ENCODE data around the gene PLEKHM2. TPM values are rescaled to one million over a fixed set of nuclear protein-coding genes. Genes with fewer than 3 reads are reported as not detected.
A peak's percentile ranks its signal among the peaks of the same experiment; 100 is the strongest.

PLEKHM2 gene
- total RNA-seq, 1 donor from 2014 or later, result 16.7 TPM

DNA sequence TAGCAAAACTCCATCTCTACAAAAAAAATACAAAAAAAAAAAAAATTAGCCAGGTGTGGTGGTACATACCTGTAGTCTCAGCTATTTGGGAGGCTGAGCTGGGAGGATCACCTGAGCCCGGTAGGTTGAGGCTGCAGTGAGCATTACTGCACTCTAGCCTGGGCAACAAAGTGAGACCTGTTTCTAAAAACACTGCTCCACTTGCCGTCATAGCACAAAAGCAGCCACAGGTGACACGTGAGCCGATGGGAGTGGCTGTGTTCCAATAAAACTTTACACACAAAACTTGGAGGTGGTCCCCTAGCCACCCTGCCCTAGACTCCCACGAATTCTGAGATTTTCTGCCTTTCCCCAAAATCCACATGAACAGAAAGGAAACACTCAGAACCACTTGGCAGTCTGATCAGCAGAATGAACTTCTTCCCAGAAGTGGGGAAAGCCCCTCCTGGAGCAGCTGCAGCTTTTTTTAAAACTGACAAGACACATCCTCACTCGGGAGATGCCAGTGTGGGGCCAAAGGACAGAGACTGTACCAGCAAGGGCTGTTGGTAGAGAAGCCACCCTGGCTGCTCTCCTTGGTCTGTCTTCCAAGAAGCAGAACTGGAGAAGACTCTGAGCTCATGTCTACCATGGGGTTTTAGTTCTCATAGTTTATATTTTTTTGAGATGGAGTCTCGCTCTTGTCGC, 23.3 kb downstream of the PLEKHM2 start:
- no peak overlapping the region for H2AFZ ChIP-seq (replicated peaks)
- H3K9me3 ChIP-seq (ENCODE audit: low read depth), result no peaks in the 10 kb centered on the region
- TF ChIP-seq, protein P1, sequence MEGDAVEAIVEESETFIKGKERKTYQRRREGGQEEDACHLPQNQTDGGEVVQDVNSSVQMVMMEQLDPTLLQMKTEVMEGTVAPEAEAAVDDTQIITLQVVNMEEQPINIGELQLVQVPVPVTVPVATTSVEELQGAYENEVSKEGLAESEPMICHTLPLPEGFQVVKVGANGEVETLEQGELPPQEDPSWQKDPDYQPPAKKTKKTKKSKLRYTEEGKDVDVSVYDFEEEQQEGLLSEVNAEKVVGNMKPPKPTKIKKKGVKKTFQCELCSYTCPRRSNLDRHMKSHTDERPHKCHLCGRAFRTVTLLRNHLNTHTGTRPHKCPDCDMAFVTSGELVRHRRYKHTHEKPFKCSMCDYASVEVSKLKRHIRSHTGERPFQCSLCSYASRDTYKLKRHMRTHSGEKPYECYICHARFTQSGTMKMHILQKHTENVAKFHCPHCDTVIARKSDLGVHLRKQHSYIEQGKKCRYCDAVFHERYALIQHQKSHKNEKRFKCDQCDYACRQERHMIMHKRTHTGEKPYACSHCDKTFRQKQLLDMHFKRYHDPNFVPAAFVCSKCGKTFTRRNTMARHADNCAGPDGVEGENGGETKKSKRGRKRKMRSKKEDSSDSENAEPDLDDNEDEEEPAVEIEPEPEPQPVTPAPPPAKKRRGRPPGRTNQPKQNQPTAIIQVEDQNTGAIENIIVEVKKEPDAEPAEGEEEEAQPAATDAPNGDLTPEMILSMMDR (IDR thresholded peaks at IDR 0.05), result no peak
- TF ChIP-seq EZH2 (IDR thresholded peaks at IDR 0.05) (no peak), EZH2phosphoT487 (IDR thresholded peaks at IDR 0.05) (no peak)
- Mint-ChIP-seq H3K36me3 (peaks cover 2% of the 10 kb centered on the region), H3K4me1 (peaks cover 16% of the 10 kb centered on the region), H3K27ac (no peak overlapping the region), H3K9me3 (no peaks in the 10 kb centered on the region), H3K4me3 (no peak overlapping the region), H3K27me3 (ENCODE audit: insufficient read depth, low read depth) (no peaks in the 10 kb centered on the region)
- peaks cover 23% of the 10 kb centered on the region for H4K20me1 ChIP-seq (ENCODE audit: low read depth)
- H3K27me3 ChIP-seq, result no peaks in the 10 kb centered on the region
- H3K27ac ChIP-seq, result no peak overlapping the region
- no peaks in the 10 kb centered on the region for H3K4me1 ChIP-seq
- no peak overlapping the region for H3K4me2 ChIP-seq
- H3K36me3 ChIP-seq, result no peaks in the 10 kb centered on the region
- H3K79me2 ChIP-seq (ENCODE audit: low read depth), result peaks cover 32% of the 10 kb centered on the region
- no peak overlapping the region for H3K4me3 ChIP-seq
- H3K9ac ChIP-seq, result no peak overlapping the region
- H3F3A ChIP-seq (ENCODE audit: low read depth), result no peaks in the 10 kb centered on the region
- no peak for DNase-seq (ENCODE audit: low spot score)

DNA sequence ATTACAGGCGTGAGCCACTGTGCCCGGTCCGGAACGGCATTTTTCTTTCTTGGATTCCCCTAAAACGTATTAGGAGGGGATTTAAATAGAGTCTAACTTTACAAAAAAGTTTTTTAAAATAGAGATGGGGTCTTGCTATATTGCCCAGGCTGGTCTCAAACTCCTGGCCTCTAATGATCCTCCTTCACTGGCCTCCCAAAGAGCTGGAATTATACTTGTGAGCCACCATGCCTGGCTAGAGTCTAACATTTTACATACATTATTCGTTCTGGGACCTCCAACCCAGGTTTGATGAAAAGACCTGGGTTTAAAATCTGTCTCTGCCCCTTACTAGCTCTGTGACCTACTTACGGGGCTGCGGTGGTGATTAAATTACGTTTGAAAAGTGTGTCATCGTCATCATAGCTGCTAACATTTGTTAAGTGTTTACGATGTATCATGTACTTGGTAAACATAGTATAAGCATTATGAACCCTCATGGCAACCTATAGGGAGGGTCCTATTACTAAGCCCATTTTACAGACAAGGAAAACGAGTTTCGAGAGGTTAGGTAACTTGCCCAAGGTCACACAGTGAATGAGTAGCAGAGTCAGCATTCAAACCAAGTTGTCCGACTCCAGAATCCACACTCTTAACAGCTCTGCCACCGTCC, 24.5 kb downstream of the PLEKHM2 start:
- Mint-ChIP-seq H3K36me3 (peaks cover 2% of the 10 kb centered on the region), H3K27ac (peak overlapping the region; percentile 53), H3K4me3 (no peak overlapping the region), H3K27me3 (ENCODE audit: insufficient read depth, low read depth) (no peaks in the 10 kb centered on the region), H3K9me3 (no peaks in the 10 kb centered on the region), H3K4me1 (peaks cover 8% of the 10 kb centered on the region)
- H3K4me2 ChIP-seq, result no peak overlapping the region
- no peak for TF ChIP-seq EZH2phosphoT487 (IDR thresholded peaks at IDR 0.05)
- TF ChIP-seq, protein P1 (IDR thresholded peaks at IDR 0.05), result no peak
- no peak for TF ChIP-seq EZH2 (IDR thresholded peaks at IDR 0.05)
- no peaks in the 10 kb centered on the region for H3K4me1 ChIP-seq
- peaks cover 2% of the 10 kb centered on the region for H3F3A ChIP-seq (ENCODE audit: low read depth)
- H3K4me3 ChIP-seq, result no peak overlapping the region
- H3K27me3 ChIP-seq, result no peaks in the 10 kb centered on the region
- H4K20me1 ChIP-seq (ENCODE audit: low read depth), result peaks cover 14% of the 10 kb centered on the region
- H3K27ac ChIP-seq, result no peak overlapping the region
- DNase-seq (ENCODE audit: low spot score), result no peak
- no peaks in the 10 kb centered on the region for H3K9me3 ChIP-seq (ENCODE audit: low read depth)
- no peak overlapping the region for H3K9ac ChIP-seq
- H3K79me2 ChIP-seq (ENCODE audit: low read depth), result peaks cover 37% of the 10 kb centered on the region
- H3K36me3 ChIP-seq, result no peaks in the 10 kb centered on the region
- H2AFZ ChIP-seq (replicated peaks), result no peak overlapping the region

DNA sequence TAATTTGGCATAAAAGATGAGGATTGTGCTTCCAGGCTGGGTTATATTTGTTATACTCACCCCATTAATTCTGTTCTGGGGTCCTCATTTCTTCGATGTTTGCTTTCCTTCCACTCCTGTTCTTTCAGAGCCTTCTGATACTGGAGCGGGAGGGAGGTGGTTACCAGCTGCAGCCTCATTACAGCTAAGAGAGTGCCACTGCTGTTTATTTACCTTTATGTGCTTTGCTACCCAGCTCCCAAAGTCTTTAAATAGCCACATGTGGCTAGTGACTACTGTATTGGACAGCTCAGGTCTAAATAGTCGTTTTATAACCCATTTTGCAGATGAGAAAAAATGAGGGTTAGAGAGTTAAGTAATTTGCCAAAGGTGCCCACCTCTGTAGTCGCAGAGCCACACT, 25.1 kb downstream of the PLEKHM2 start:
- H3K4me2 ChIP-seq, result no peak overlapping the region
- no peaks in the 10 kb centered on the region for H3K9me3 ChIP-seq (ENCODE audit: low read depth)
- no peak for TF ChIP-seq EZH2phosphoT487 (IDR thresholded peaks at IDR 0.05)
- TF ChIP-seq, protein P1 (IDR thresholded peaks at IDR 0.05), result no peak
- TF ChIP-seq EZH2 (IDR thresholded peaks at IDR 0.05), result no peak
- no peaks in the 10 kb centered on the region for H3K27me3 Mint-ChIP-seq (ENCODE audit: insufficient read depth, low read depth)
- H3K27me3 ChIP-seq, result no peaks in the 10 kb centered on the region
- H3K4me1 ChIP-seq, result no peaks in the 10 kb centered on the region
- no peak overlapping the region for H3K4me3 ChIP-seq
- peaks cover 2% of the 10 kb centered on the region for H3F3A ChIP-seq (ENCODE audit: low read depth)
- no peaks in the 10 kb centered on the region for H3K36me3 ChIP-seq
- no peak overlapping the region for H3K27ac Mint-ChIP-seq
- no peak overlapping the region for H3K4me3 Mint-ChIP-seq
- H3K79me2 ChIP-seq (ENCODE audit: low read depth), result peaks cover 40% of the 10 kb centered on the region
- no peak overlapping the region for H3K27ac ChIP-seq
- no peak overlapping the region for H3K9ac ChIP-seq
- H3K36me3 Mint-ChIP-seq, result peaks cover 2% of the 10 kb centered on the region
- H2AFZ ChIP-seq (replicated peaks), result no peak overlapping the region
- H3K9me3 Mint-ChIP-seq, result no peaks in the 10 kb centered on the region
- H3K4me1 Mint-ChIP-seq, result peaks cover 5% of the 10 kb centered on the region
- no peak for DNase-seq (ENCODE audit: low spot score)
- peaks cover 14% of the 10 kb centered on the region for H4K20me1 ChIP-seq (ENCODE audit: low read depth)
